HG02870 (cell line): Measurements from ENCODE around the gene DPM1.

ENCODE experiments used
- ATAC-seq: cut with Tn5 transposase; IDR thresholded peaks from one replicate; pipeline ENCODE4 v1.9.1; 2021; ENCODE audit warnings: mild to moderate bottlenecking, moderate library complexity; ENCODE audit not compliant: unreplicated experiment

Gene DPM1

DNA sequence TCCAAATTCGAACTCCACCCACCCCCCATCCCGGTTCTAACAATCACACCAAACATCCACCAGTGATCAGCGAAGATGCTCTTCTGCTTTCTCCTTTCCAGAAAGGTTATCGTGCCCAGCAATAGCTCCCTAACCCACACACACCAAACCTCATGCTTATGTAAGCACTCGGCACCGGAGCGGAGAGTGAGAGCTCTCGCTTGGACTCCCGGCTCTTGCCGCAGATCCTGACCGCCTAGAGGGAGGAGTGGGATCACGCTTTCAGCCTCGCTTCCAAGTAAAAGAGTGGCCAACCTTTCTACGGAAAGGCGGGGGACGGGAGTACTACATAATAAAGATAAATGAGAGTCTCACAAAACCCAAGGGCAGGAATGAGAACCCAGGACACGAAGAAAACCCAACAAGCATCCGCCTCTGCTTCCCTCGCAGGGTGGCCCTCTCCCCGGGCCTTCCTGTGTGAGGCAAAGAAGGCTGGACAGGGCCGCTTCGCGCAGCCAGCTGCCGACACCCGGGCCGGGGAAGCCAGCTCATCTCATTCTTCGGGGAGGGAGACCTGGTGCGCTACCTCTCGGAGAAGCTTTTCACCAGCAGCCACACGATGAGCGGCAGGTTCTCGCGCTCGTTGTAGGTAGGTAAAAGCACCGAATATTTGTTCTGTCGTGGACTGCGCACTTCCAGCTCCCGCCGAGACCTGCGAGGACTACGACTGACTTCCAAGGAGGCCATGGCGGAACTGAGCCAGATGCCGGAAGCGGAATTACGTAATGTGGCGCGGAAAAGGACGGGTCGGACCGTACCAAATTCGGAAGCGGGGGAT lies at the start of gene DPM1:
Gene DPM1, minus strand, starts transcription at position 735 of the 817 bp plus-strand sequence. Its CDS starts 9 bp downstream, at position 726.
- peak; percentile 73 for ATAC-seq

DNA sequence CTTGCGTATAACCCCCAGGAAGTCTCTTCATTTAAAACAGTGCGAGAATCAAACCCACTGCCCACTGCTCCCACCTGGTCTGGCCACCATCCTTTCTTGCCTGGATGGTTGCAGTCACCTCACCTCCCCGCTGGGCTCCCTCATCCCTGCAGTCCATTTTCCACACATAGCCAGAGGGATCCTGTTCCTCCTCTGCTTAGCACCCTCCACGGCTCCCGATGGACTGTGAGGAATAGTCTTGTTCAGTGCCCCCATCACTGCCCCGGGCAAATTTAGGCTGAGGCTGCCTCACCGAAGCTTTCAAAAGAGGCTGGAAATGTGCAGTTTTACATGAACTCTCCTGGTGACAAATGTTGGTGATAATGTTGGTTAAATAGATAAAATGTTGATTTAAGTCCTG lies 46.9 kb upstream of the DPM1 start:
- ATAC-seq: no peak

DNA sequence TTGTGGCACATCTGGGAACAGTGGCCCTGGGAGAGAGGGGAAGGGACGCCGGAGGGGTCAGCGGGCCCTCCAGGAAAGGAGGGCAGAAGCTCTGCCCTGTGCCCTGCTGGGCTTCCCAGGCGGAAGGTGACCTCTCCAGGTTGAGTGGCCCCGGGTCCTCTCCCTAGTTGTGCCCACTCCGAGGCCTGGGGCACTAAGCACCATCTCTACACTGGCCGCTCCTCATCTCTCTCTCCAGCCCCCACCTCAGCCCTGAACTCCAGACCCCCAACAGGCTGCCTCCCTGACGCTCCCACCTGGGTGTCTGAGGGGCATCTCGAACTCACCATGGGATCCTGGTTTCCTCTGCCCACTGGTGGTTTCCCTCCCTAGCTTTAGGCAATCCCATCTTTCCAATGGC lies 46.4 kb upstream of the DPM1 start:
- no peak for ATAC-seq

DNA sequence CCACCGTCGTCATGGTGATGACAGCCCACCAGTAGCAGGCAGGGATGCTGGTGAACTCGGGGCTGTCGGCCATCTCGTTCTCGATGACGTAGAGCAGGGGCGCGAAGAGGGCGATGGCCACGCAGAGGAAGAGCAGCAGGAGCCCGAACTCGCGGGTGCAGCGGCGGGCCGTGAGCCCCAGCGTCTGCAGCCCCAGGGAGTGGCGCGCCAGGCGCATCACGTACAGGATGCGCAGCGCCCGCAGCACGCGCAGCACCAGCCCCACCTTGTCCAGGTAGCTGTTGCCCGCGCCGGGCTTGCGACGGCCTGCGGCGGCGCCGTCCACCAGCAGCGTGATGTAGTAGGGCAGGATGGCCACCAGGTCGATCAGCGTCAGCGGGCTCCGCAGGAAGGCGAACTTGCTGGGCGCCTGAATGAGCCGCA lies 46.0 kb upstream of the DPM1 start:
- no peak for ATAC-seq

DNA sequence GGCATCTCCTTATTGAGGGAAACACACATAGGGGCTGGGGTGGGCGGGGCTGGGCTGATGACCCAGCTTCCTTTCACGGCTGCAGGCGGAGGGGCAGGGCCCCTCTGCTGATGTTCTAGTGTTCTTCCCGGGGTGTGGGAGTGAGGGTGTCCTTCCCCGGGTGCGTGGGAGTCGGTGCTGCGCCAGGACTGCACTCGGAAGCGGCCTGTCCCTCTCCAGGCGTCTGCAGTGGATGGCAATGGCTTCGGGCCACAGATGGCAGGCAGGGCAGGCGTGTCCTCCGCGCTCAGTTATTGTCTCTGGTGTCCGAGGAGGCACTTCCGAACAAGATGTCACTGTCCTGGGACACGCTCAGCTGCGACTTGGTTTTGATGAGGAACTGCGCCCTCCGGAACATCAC lies 45.4 kb upstream of the DPM1 start:
- no peak for ATAC-seq

DNA sequence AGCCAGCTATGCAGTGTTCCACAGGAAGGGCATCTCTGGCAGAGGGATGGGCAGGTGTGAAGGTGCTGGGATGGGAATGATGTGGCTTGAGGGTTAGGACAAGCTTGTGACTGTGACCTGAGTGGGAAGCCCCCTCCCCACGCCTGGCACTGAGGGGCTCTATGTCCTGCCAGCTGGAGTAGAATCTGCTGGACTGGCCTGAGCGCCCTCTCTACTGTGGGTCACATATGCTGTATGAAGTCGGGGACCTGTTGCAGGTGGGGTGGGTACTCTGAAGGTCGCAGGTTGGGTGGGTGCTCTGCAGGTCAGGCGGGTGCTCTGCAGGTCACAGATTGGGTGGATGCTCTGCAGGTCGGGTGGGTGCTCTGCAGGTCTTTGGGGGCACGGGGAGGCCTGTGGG lies 44.3 kb upstream of the DPM1 start:
- no peak for ATAC-seq

DNA sequence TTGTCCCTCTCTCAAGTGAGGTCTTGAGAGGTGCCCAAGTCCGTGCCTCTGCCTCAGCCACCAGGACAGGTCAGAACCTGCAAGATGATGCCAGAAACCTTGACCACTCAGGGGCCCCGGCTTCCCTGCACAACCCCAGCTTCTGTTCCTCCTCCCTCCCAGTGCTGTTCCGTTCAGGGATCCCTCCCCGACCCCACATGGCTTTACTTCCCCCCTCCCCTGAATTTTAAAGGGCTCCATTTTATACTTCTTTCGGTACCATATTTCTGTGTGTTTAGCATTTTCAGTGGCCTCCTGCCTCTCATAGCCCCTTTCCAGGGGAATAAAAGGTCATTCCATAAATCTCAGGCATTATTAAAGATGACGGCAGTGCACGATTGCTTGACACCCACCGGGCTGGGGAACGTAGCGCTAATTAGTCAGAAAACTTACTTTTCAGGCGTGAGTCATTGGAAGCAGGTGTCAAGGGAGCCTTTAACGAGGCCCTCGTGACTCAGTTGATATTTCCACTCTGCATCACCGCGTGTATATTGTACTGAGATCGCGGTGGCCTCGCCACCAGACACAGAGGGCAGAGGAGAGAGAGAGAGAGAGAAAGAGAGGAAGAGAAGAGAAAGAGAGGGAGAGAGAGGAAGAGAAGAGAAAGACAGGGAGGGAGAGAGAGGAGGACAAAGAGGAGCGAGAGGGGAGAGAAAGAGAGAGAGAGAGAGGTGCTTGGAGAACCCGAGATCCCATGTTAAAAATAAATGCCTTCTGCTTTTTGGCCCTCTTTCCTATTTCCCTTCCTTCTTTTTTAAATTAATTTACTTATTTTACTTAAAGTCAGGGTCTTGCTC lies 43.3 kb upstream of the DPM1 start:
- ATAC-seq: no peak

DNA sequence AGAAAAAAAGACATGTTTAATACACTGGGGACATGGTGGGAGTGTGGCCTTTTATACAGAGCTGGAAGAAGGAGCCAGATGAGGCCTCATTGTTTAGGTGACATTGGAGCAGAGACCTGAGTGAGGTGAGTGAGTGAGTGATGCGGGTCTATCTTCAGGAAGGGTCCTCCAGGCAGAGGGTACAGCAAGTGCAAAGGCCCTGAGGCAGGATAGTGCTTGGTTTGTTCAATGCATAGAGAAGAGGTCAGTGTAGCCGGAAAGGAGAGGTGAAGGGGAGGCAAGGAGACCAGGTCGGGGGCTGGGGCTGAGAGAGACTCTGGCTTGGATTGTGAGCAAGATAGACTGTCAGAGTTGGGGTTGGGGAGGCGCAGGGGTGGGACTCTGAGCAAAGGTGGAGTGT lies 41.0 kb upstream of the DPM1 start:
- ATAC-seq: no peak

DNA sequence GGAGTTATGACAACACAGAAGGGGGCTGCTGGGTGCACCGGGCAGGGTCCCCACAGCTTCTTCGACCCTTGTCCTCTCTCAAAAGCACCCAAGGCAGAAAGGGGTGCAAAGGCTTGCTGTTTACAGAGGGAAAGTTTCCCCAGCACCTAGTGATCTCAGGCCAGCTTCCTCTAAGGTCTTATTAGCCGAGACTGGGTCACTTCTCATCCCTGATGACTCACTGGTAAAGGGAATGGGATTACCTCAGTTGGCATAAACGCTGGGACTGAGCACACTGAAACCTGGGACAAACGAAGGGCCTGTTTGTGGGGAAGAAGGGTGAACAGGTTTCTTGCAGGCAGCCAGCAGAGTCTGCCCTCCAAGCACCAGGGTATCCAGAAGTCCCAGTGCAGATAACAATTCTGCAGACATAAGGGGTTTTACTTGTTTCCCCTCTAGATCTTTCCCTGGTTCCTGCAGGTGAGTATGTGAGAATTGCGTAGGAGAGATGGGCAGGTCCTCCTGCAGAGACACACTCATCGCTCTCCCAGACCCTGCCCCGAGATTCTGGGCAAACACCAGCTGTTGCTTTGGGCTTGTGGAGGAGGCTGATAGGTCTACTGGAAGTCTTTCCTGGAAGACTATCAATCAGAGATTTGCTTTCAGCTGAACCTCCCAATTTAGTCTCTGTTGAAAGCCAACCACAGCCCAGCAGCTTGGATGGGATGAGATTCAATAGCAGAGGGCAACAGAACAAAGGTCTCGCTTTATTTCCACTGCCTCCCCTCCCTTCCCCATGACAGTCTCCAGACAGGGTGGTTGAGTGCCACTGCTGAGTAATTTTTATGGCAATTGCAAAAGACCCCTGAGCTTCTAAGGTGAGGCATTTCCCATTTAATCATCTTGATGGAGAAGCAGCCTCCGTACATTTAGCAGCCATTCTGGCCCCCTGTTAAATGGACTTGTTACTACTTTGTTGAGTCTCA lies 38.9 kb upstream of the DPM1 start:
- ATAC-seq: no peak

DNA sequence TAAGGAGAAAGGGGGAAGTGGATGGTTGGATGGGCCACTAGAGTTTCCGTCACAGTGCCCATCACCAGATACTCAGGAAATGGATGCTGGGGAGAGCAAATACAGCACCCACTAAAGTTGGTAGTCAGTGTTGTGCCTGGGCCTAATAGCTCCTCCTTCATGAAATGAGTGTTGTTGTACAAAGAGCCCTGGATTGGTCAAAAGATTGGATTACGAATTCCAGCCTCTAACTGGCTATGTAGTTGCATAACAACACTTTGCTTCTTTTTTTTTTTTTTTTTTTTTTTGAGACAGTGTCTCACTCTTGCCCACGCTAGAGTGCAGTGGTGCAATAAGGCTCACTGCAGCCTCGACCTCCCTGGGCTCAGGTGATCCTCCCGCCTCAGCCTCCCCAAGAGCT lies 37.2 kb upstream of the DPM1 start:
- ATAC-seq: no peak

DNA sequence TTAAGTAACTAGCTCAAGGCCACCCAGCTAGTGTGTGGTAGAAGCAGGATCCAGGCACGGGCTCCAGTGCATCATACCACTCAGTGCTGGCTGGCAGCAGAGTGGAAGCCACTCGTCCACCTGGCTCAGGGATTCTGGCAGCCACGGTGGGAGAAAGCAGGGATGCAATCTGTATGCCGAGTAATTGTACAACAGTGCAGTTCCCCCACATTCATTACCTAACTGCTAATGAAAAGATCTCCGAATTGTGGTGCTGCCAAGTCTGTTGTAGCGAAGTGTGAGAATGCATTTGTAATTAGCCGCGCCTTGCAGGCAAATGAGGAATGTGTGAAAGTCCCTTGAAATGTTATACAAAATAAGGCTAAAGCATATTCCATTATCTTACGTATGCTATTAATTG lies 35.5 kb upstream of the DPM1 start:
- ATAC-seq: no peak

DNA sequence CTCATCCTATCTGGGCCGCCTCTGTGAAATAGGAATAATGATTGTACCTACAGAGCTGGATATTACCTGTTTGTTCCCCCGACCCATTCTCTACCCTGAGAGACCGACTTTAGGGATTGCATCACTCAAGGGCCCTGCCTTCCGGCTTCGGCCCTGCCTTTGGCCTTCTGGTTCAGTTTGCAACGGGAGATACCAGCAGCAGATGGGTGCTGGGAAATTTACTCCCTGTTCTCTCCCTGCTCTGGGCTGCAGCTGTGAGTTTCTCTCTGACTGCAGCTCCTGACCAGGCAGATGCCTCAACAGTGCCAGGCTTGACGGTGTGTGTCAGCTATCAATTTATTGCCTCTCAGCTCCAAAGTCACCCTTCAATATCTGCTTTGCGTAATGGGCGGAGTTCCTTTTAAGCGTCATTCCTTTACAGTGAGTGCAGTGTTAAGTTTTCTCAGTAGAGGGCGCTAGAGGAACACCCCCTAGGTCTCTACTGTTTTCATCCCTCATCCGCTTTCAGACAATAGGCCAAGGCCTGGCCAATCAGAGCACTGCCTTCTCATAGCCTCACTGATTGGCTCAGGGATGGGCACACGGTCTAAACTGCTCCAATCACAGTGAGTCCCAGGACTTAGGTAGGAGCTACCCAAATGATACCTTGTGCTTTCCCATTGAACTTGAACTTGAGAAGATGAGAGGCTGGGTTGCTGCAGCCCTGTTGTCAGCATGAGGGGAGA lies 34.6 kb upstream of the DPM1 start:
- ATAC-seq: peak; percentile 61

DNA sequence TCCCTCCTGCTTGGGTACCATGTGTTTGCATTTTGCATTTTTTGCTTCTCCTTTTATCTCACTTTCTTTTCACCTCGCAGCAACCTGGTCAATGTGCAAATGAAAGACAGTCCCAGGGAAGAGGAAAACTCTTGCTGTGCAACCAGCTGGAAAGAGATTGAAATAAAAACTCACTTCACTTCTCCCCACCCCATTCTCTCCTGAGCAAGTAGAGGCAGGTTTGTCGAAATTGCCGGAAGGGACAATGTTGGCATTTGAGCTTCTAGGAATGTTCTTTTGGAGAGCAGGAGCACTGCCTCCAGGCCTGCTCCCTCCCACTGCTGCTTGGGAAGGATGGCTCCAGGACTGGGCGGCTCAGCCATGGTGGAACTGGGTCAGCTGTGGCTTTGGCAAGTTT lies 34.0 kb upstream of the DPM1 start:
- no peak for ATAC-seq

DNA sequence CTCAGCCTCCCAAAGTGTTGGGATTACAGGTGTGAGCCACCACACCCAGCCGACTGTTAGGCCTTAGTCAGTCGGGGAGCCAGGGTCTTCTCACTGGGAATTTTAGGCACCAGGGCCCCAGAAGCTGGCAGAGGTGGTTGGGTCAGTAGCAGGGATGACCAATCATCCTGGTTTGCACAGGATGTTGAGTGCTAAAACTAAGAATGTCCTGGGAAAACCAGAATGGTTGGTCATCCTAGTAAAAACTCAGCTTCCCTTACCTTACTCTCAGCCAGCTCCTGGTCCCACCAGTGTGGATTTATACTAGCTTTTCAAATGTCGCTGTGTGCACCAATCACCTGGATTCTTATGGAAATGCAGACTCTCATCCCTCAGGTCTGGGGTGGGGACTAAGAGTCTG lies 32.7 kb upstream of the DPM1 start:
- ATAC-seq: no peak

DNA sequence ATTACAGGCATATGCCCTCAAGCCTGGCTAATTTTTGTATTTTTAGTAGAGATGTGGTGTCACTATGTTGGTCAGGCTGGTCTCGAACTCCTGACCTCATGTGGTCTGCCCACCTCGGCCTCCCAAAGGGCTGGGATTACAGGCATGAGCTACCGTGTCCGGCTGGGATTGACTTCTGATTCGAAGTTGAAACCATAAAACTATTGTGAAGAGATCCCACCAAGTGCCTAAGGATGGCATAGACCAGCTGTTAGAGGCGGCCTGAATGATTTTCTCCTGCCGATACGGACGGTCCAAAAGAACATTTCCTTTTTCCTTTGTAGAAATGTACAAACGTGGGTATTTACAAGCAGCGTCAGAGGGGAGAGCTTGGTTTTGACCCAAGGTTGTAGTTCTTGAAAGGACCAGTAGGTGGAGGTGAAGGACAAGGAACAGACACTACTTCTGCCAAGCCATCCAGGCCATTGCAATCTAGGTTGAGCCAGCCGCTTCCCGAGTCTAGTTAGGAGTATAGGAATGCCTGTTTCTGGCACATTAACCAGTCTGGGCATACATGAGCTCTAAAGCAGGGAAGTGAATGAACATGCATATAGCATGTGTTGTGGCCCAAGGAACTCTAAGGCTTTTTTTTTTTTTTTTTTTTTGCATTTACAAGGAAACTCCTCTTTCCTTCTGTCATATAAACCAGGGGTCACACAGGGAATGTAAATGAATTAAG lies 29.3 kb upstream of the DPM1 start:
- peak; percentile 65 for ATAC-seq

DNA sequence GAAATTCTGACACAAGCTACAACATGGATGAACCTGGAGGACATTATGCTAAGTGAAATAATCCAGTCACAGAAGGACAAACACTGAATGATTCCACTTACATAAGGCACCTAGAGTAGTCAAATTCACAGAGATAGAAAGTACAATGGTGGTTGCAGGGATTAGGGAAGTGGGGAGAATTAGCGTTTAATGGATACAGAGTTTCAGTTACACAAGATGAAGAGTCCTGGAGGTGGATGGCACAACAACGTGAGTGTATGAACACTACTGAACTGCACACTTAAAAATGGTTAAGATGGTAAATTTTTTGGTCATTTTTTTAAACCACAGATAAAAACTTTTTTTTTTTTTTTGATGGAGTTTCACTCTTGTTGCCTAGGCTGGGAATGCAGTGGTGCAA lies 25.0 kb upstream of the DPM1 start:
- ATAC-seq: no peak

DNA sequence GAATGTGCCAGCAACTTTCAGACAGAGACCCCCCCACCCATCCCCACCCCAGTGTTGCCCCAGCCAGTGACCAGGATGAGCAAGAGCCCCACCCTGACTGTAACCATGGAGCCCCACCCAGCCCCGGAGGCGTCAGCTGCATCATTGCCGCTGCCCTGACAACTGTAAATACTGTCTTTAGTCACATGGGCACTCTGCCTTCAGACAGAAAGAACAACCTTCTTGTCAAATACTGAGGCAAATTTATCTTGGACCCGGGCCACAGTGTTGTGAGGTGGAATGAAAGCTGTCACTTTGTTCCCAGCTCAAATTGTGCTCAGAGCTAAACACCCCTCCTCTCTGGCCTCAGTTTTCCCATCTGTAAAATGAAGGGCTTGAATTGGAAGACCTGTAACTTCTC lies 24.0 kb upstream of the DPM1 start:
- ATAC-seq: no peak

DNA sequence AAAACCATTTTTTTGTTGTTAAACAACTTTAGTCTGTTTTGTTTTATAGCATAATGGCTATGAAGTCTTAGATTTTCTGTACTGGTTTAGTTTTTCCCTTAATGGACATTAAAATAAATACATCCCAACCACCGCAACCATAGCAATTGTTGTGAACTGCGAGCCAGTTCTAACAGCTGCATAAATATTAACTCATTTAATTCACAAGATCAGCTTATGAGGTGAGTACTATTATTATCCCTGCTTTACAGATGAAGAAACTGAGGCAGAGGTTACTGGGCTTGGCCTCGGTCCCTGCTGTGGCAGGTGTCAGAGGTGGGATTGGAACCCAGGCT lies 23.3 kb upstream of the DPM1 start:
- no peak for ATAC-seq

DNA sequence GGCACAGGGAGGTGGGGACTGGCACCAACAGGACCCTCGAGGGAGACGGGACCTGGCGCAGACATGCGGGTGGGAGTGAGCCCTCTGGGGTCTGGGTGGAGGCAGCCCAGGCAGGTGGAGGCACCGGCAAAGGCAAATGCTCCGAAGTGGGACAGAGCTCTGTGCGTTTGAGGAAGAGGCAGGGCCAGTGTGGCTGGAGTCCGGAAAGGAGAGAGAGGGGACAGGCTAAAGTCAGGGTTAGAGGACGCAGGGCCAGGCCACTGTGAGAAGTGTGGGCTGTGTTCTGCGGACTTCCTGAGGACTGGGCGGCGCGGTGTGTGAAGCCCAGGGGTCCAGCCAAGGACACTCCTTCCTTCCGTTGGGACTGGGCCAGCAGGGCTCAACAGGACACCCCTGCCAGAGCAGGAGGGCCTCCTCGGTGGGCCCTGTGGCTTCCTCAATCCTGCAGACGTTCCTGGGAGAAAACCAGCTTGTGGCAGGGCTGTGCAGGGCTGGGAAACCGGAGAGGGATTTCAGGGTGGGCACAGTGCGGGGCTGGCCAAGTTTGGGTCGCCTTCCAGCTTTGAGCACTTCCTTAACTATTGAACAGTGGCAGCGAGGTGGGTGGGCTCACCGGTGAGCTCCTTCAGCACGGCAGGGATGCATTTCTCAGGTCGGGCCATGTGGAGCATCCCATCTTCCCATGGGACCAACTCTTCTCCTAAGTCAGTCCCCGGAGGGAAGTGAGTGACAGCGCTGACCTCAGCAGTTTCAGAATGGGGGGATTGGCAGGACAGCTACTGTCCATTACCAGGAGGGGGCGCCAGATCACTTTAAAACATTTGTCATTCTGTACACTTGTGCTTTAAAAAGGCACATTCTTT lies 22.8 kb upstream of the DPM1 start:
- no peak for ATAC-seq
